GM12891 (cell line): Measurements from ENCODE around the gene DNAH8.
A peak's percentile ranks its signal among the peaks of the same experiment; 100 is the strongest.

Source experiments
- DNase-seq: peaks from one replicate; pipeline ENCODE4 v3.0.0; 2011; ENCODE audit warnings: low spot score; ENCODE audit not compliant: insufficient read length
- FAIRE-seq: peaks from 2 replicates; lab custom pipeline; 2011; peaks lifted over from hg19 to GRCh38; lab: Jason Lieb, UNC
- PAX5 ChIP-seq: IDR thresholded peaks from 2 replicates; pipeline ENCODE4 v1.6.1; 2011; ENCODE audit warnings: low read length, moderate library complexity, mild to moderate bottlenecking; ENCODE audit not compliant: insufficient read depth, severe bottlenecking
- POLR2A ChIP-seq: IDR thresholded peaks from 2 replicates; pipeline ENCODE4 v1.6.1; 2011; ENCODE audit warnings: low read depth, low read length, control low read depth
- POLR2AphosphoS5 ChIP-seq: IDR thresholded peaks from 2 replicates; pipeline ENCODE4 v1.6.1; 2011; ENCODE audit warnings: low read depth, low read length, control low read depth
- POU2F2 ChIP-seq: IDR thresholded peaks from 2 replicates; pipeline ENCODE4 v1.6.1; 2011; ENCODE audit warnings: low read depth, mild to moderate bottlenecking, control low read depth, low read length, moderate library complexity
- SPI1 ChIP-seq: IDR thresholded peaks from 2 replicates; pipeline ENCODE4 v1.6.1; 2011; ENCODE audit warnings: low read depth, low read length, control low read depth
- TAF1 ChIP-seq: IDR thresholded peaks from 2 replicates; pipeline ENCODE4 v1.6.1; 2011; ENCODE audit warnings: low read depth, low read length, control low read depth

The DNAH8 gene

DNA sequence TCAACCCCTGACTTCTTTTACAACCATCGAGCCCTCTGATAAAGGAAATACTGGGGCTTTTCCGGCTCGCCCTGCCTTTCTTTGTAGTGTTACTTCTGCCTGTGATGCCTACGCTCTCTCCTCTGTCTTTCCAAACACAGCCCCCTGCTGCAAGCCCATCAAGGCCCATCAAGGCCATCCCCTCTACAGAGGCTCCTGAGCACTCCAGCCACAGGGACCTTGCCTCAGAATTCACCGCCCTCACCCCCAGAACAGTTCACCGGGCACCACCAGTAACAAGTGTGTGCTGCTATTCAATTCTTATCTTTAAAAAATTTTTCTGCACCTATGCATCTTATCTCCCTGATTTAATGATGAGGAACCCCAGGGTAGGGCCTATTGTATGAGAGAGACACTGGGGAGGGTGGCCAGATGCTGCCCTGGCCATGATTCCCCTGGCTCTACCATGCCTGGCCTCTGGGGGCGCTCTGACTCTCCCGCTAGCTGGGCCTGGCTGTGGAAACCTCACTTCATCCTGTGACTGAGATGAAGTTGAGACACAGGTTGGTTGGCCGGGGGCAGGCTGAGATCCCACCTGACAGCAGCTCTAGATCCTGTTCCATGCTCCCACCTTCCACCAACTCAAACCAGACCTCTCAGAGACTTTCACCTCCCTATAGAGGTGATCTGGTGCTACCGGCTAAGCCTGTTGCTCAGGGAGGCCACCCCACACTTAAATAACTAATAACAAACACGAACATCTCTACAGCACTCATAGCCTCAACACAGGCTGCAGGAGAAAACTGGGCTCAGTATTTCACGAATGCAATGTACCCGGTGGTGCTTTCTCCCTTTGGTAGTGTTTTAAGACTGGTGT lies 314.3 kb downstream of the DNAH8 start:
- FAIRE-seq (no peak), DNase-seq (peak; percentile 49)
- no peak for TF ChIP-seq POU2F2
- TF ChIP-seq TAF1, result no peak
- TF ChIP-seq SPI1, result no peak
- TF ChIP-seq POLR2A, result no peak
- no peak for TF ChIP-seq POLR2AphosphoS5
- no peak for TF ChIP-seq PAX5

DNA sequence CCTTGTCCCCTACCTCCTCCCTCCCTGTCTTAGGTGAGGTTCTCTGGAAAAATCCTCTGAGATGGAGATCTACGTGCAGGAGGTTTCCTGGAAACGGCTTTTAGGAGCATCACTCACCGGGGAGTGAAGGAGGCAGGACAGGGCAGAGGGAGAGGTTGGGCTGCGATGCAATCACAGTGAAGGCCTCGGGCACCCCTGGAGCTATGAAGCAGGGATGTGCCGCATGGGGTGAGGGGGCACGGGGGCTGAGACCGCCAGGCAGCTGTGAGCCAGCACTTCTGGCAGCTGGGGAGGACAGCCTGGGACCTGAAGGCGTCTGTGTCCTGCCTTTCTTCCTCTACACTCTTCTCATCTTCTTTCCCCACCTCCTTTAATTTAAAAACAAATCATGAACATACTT lies 320.6 kb downstream of the DNAH8 start:
- DNase-seq, result no peak
- no peak for FAIRE-seq
- TF ChIP-seq PAX5 (no peak), POLR2AphosphoS5 (no peak), POU2F2 (no peak), POLR2A (no peak), SPI1 (no peak), TAF1 (no peak)

DNA sequence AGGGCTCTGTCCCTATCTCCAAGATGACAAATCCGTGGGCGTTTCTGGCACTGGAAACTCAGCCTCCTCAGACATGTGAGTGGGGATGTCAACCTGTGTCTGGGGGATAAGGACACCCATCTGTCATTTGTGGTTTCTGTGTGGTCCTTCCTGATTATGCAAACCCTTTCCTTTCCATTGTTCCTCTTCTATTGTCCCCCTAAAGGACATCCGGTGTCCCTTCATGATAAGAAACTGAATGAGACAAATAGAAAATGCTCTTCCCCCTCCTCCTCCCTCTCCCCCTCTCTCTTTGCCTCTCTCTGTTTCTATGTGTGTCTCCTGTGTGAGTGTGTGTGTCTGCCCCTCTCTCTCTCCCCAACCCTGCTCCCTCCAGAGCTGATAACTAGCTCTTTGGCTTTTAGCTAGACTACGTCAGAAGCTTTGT lies 322.0 kb downstream of the DNAH8 start:
- FAIRE-seq (no peak), DNase-seq (no peak)
- TF ChIP-seq POLR2A, result no peak
- no peak for TF ChIP-seq POLR2AphosphoS5
- TF ChIP-seq SPI1, result no peak
- no peak for TF ChIP-seq PAX5
- no peak for TF ChIP-seq POU2F2
- no peak for TF ChIP-seq TAF1

DNA sequence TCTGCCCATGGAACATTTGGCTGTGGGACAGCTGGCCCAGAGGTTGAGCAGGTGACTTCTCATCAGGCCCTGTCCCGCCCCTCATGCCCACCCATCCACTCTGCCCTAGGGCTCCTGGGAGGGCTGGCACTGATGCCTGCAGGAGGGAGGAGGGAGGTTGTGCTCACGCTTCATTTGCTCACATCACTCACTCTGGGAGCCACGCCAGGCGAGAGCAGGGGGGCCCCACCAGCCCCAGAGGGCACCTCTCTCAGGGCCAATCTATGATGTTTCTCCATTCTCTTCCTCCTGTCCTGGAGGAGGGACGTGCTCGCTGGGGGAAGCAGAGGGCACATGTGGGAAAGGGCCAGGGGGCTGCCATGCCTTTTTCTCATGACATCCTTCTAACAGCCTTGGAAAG lies 322.6 kb downstream of the DNAH8 start:
- DNase-seq, result no peak
- TF ChIP-seq SPI1, result no peak
- no peak for TF ChIP-seq POLR2A
- TF ChIP-seq POLR2AphosphoS5, result no peak
- no peak for TF ChIP-seq POU2F2
- no peak for TF ChIP-seq TAF1
- TF ChIP-seq PAX5, result no peak
- FAIRE-seq, result no peak

DNA sequence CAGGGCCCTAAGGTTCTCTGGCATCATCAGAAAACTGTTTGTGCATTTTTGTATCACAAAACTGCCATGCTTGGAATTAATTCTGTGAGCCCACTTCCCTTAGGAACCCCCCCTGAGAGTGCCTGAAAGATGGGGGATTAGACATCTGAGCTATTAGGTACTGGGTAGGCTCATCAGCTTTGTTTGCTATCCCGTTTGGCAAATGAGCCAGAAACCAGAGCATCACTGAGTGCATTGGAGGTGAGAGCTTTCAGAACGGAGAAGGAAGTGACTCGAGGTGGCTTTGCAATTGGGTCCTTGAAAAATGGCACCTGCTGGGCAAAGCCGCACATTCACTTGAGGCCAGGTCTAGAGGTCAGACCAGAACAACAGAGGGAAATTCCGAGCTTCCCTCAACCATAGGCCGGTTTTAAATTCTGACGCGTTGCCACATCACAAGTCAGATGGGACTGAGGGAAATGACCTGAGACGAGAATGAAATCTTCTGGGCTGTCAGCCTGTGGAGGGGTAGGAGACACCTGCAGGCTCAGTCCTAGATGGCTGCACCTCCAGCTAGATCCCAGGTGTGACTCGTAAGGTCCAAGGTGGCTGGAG lies 325.1 kb downstream of the DNAH8 start:
- no peak for DNase-seq
- TF ChIP-seq POLR2AphosphoS5, result no peak
- TF ChIP-seq TAF1, result no peak
- TF ChIP-seq POLR2A, result no peak
- no peak for TF ChIP-seq PAX5
- TF ChIP-seq POU2F2, result no peak
- TF ChIP-seq SPI1, result no peak
- FAIRE-seq, result no peak

DNA sequence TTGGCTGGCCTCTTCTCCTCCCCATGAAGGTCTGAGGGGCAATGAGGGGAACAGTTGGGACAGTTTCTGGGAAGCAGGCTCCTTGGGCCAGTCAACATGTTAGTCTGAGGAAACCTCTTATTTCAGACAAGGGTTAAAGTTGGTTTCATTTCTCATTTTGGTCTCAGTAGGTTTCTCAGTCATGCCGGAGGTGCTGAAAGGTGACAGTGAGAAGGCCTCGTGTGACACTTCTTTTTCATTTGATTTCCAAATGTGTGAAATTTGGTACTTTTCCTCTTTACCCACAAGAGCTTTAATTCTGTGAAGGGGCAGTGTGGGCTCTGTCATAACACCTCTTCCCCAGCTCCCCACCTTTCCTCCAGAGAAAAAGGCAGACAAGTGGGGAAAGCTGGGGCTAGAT lies 326.0 kb downstream of the DNAH8 start:
- no peak for FAIRE-seq
- no peak for DNase-seq
- TF ChIP-seq POLR2AphosphoS5 (no peak), PAX5 (no peak), SPI1 (peak; percentile 71), POU2F2 (no peak), POLR2A (no peak), TAF1 (no peak)

DNA sequence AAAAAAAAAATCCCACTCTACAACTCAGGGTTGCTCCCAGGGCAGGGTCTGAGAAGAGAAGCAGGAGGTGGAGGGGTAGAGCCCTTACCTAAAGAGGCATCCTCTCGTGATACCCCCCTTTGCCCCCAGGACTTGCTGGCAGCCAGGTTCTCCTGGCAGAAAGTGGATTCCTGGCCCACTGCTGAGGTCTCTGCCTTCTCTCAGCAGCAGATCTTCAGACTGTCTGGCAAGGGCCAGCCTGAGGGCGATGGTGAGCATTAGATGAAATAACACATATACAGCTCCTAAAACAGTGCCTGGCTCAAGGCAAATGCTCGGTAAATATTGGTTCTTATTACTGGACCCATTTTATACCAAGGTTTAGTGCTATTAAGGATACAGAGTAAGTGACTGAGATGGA lies 328.7 kb downstream of the DNAH8 start:
- DNase-seq, result no peak
- no peak for TF ChIP-seq POU2F2
- TF ChIP-seq POLR2AphosphoS5, result no peak
- TF ChIP-seq PAX5, result no peak
- no peak for TF ChIP-seq TAF1
- TF ChIP-seq POLR2A, result no peak
- TF ChIP-seq SPI1, result no peak
- FAIRE-seq, result no peak

DNA sequence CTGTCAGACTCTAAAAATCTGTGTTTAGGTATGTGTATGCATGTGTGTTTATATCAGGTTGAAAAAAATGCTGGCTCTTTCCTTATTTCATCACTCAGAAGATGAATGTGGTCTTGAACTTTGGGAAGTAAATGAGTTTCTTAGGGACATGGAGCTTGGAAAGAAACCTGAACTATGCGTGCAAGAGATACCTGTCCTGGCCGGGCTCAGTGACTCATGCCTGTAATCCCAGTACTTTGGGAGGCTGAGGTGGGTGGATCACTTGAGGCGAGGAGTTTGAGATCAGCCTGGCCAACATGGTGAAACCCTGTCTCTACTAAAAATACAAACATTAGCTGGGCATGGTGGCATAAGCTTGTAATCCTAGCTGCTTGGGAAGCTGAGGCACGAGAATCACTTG lies 329.1 kb downstream of the DNAH8 start:
- TF ChIP-seq SPI1 (no peak), TAF1 (no peak), POU2F2 (no peak), POLR2AphosphoS5 (no peak), POLR2A (no peak), PAX5 (no peak)
- FAIRE-seq, result no peak
- DNase-seq, result no peak

DNA sequence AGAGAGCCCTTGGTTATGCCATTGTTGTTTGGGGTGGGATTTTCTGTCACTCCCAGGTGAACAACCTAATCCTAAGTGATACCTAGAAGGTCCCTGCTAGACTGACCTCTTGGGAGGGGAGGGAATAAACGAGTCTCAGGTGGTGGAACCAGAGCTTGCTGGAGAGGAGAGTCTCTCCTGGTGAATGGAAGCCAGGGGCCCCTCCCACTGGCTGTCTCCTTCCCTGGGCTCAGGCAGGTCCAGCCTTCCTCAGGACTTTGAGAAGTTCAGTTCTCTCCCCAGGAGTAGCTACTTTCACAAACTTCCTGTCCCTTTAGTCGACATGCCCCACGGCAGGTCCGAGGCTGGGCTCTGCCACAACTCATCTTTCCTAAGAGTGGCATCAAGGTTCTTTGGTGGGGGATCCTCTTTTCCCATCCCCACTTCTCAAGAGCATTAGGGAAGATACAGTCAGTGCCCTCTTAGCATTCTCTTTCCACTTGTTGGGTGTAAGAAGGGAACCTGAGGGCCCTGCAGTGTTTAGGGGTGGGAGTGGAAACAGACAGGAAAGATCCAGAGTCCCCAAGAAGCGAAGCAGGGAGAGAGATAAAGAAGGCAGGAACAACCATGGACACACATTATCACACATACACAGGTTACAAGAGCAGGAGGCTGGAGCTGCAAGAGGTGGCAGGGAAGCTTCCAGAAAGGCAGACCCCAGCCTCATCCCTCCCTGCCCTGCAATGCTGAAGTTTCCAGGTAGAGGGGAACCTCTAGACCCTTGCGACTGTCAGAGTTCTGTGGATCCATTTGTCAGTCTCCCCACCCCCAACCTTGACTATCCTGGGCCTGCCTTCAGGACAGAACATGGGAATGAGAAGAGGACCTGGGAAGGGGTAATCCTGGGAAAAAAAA lies 332.6 kb downstream of the DNAH8 start:
- DNase-seq (no peak), FAIRE-seq (no peak)
- TF ChIP-seq POLR2AphosphoS5, result no peak
- TF ChIP-seq SPI1, result no peak
- no peak for TF ChIP-seq TAF1
- TF ChIP-seq POU2F2, result no peak
- TF ChIP-seq PAX5, result no peak
- no peak for TF ChIP-seq POLR2A
